Measurements from ENCODE around the gene JARID2. TPM values are rescaled to one million over a fixed set of nuclear protein-coding genes. Genes with fewer than 3 reads are reported as not detected.
"Not testable (repeated sequence)": the region's sequence is repeated elsewhere in the genome, so short reads cannot be mapped to it uniquely, and the experiment has no call there.

The JARID2 gene
- polyA plus RNA-seq, 3 donors: 29.0 to 32.0 (median 29.8) TPM

GRCh38 chr6:15538106-15538505 is 292.2 kb downstream of the JARID2 start:
- DNase-seq: no peak

GRCh38 chr6:15538766-15539495 is 293.1 kb downstream of the JARID2 start:
- no peak for DNase-seq

- DNase-seq: no peak
Observed at GRCh38 chr6:15539722-15540270, 293.9 kb downstream of the JARID2 start.

- not testable (repeated sequence) for DNase-seq
Observed at GRCh38 chr6:15543332-15543917, 297.6 kb downstream of the JARID2 start.

GRCh38 chr6:15544321-15544900 is 298.5 kb downstream of the JARID2 start:
- DNase-seq: no peak

GRCh38 chr6:15546591-15546990 is 300.7 kb downstream of the JARID2 start:
- no peak for DNase-seq

GRCh38 chr6:15547400-15547799 is 301.5 kb downstream of the JARID2 start:
- no peak for DNase-seq

GRCh38 chr6:15549371-15549770 is 303.5 kb downstream of the JARID2 start:
- DNase-seq: no peak

- no peak for DNase-seq
Observed at GRCh38 chr6:15550546-15551123, 304.8 kb downstream of the JARID2 start.

- no peak for DNase-seq
Observed at GRCh38 chr6:15551262-15551661, 305.4 kb downstream of the JARID2 start.

GRCh38 chr6:15551798-15552197 is 305.9 kb downstream of the JARID2 start:
- no peak for DNase-seq

GRCh38 chr6:15553031-15553430 is 307.2 kb downstream of the JARID2 start:
- DNase-seq: no peak

GRCh38 chr6:15553736-15554294 is 307.9 kb downstream of the JARID2 start:
- no peak for DNase-seq

- DNase-seq: no peak
Observed at GRCh38 chr6:15554728-15555100, 308.8 kb downstream of the JARID2 start.

GRCh38 chr6:15555101-15556038 is 309.5 kb downstream of the JARID2 start:
- DNase-seq: no peak

- no peak for DNase-seq
Observed at GRCh38 chr6:15556711-15557110, 310.8 kb downstream of the JARID2 start.

GRCh38 chr6:15557174-15557573 is 311.3 kb downstream of the JARID2 start:
- no peak for DNase-seq

GRCh38 chr6:15560713-15561112 is 314.8 kb downstream of the JARID2 start:
- DNase-seq: no peak

- DNase-seq: no peak
Observed at GRCh38 chr6:15561447-15562199, 315.8 kb downstream of the JARID2 start.

GRCh38 chr6:15562977-15563376 is 317.1 kb downstream of the JARID2 start:
- DNase-seq: no peak
